ENCODE data around the gene CPTP.

Gene CPTP

DNA sequence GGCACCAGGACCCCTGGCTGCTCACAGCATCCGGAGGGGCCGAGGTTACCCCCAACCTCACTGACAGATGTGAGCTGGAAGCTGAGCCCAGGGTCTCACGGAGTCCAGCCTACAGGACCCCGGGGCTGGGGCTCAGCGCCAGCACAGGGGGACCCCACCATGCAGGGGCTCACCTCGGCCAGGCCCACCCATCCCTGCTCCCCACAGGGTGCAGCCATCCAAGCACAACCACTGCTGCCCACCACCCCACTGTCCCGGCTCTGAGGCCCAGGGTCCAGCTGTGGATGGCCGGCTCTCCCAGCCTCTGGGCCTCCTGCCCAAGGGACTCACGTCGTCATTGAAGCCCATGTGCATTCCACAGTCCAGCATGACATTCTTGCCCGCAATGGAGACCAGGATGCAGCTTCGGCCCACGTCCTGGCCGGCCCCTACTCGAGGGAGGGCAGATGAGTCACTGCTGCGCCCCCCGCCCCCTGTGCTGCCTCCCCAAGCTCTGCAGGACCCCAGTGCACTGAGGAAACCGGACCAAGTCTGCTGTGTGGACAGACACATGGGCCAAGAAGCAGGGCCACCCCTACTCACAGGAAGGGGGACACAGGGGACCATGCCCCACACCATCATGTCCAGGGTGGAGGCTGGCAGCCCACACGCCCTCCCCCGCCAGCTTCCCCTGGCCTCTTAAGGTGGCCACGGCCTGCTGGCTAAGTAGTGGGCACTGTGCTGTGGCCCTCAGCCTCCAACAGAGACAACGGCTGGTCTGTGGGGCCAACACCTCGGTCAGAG lies 3.7 kb upstream of the CPTP start:
- DNase-seq, result no peak

DNA sequence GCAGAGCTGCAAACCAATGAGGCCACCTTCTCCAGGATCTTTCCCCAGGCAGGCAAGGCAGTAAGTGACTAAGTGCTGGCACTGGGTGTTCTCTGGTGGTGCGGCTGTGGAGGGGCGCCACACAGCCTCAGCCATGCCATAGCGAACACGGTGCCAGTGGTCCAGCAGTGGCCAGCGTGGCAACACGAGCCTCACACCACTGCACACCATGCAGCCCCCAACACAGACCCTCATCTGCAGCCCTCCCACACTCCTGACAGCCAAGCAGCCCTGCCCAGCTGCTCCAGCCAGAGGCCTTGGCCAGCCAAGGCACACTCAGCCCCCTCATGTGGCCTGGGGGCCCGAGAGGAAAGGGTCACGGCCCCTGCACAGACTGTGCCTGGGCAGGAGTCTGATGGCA lies 3.1 kb upstream of the CPTP start:
- DNase-seq, result no peak

DNA sequence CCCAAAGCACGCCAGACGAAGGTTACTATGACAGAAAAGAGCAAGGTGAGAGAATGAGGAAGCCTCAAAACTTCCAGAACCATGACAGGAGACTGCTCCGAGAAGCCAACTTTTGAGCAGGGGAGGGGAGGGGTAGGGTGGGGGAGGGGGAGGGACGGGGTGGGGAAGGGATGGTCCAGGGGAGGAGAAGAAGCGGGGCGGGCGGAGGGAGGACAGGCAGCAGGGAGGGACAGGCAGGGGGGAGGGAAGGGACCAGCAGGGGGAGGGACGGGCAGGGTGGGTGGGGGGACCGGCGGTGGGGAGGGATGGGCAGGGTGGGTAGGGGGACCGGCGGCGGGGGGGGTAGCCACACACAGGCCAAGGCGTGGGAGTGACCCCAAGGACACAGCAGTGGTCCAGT lies 2.2 kb upstream of the CPTP start:
- DNase-seq, result no peak

DNA sequence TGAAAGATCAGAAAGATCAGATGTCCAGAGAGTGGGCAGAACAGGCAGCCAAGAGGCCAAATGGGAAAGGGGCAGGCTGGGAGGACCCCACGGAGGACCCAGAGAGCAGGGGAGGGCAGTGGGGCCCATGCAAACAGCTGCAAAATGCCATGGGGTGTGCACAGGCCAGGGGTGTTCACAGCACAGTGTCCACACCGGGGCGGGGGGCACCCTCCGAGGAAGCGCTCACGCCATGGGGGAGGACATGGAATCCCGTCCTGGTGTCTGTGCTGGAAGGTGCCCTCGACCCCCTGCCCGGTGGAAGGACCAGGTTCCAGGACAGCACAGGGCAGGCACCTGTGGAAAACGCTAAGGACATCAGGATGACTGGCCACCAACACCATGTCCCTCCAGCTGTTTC lies 1.6 kb upstream of the CPTP start:
- DNase-seq, result no peak

DNA sequence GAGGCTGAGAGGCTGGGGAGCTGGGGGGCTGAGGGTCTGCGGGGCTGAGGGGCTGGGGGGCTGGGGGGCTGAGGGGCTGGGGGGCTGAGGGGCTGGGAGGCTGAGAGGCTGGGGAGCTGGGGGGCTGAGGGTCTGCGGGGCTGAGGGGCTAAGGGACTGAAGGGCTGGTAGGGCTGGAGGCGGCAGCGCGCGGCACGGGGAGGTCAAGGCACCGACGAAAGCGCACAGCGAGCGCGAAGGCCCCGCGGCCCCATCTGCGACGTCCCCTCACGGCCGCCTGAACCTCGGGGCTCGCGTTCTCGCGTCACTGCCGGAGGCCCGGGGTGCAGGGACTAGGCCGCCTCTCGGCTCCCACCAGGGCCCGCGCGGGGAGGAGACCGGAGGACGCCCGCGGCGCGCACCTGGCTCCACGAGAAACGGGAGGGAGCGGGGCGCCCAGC lies 498 bp upstream of the CPTP start:
- no peak for DNase-seq

DNA sequence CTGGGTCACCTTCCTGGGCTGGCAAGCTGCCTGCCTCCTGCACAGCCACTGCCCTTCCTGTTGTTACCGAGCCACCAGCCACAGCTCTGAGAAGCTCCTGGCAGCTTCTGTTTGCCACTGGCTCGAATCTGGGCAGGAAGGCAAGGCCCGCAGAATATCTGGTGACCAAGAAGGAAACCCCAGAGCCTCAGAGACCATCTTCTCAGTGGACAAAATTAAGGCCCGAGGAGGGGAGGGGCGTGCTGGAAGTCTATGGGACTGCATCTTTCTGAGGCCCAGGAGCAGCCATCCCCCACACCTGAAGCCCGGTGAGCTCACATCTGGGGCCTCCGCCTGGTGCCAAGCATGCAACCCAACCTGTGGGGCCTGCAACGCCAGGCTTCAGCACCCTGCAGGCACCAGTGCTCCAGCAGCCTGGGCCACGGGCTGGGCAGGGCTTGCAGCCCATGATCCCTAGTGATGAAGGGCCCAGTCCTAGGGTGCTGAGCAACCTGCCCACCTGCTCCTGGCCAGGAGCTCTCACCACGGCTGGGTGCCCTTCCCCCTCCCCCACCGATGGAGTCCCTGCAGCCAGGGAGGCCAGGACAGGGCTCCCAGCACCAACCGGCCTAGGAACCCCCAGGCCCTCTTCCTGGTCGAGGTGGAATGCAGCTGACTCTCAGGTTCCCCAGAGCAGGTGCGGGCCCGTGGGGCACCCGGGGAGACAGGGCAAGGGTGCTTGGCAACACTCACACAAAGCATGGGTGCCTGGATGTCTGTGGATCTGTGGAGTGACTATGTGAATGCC lies 879 bp downstream of the CPTP start:
- DNase-seq, result peak; percentile 24

DNA sequence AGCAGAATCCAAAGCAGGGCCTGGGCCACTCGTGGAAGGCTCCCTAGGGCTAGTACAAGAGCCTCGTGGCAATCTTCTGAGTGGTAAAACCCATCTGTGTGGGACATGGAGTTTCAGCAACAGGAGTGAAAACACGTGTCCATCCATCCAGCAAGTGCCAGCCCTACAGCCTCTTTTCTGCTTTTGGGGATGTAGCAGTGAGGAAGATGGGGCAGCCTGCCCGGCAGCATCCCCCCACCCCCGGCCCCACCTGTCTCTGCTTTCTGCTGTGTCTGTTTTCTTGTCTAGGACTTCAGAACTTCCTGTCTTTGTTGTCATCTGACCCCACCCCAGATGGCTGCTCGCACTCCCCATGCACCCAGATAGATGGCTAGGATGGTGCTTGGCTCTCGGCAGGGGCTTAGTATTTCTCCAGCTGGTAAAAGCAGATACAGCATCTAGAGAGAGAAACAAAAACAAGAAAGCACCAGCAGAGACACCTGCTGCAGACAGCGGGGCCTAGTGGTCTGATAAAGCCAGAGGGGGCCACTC lies 1.5 kb downstream of the CPTP start:
- DNase-seq, result no peak

DNA sequence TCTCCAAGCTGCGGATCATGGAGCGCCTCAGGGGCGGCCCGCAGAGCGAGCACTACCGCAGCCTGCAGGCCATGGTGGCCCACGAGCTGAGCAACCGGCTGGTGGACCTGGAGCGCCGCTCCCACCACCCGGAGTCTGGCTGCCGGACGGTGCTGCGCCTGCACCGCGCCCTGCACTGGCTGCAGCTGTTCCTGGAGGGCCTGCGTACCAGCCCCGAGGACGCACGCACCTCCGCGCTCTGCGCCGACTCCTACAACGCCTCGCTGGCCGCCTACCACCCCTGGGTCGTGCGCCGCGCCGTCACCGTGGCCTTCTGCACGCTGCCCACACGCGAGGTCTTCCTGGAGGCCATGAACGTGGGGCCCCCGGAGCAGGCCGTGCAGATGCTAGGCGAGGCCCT lies 2.7 kb downstream of the CPTP start:
- no peak for DNase-seq

DNA sequence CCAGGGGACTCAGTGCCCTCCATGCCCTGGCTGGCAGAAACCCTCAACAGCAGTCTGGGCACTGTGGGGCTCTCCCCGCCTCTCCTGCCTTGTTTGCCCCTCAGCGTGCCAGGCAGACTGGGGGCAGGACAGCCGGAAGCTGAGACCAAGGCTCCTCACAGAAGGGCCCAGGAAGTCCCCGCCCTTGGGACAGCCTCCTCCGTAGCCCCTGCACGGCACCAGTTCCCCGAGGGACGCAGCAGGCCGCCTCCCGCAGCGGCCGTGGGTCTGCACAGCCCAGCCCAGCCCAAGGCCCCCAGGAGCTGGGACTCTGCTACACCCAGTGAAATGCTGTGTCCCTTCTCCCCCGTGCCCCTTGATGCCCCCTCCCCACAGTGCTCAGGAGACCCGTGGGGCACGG lies 3.7 kb downstream of the CPTP start:
- DNase-seq, result no peak

DNA sequence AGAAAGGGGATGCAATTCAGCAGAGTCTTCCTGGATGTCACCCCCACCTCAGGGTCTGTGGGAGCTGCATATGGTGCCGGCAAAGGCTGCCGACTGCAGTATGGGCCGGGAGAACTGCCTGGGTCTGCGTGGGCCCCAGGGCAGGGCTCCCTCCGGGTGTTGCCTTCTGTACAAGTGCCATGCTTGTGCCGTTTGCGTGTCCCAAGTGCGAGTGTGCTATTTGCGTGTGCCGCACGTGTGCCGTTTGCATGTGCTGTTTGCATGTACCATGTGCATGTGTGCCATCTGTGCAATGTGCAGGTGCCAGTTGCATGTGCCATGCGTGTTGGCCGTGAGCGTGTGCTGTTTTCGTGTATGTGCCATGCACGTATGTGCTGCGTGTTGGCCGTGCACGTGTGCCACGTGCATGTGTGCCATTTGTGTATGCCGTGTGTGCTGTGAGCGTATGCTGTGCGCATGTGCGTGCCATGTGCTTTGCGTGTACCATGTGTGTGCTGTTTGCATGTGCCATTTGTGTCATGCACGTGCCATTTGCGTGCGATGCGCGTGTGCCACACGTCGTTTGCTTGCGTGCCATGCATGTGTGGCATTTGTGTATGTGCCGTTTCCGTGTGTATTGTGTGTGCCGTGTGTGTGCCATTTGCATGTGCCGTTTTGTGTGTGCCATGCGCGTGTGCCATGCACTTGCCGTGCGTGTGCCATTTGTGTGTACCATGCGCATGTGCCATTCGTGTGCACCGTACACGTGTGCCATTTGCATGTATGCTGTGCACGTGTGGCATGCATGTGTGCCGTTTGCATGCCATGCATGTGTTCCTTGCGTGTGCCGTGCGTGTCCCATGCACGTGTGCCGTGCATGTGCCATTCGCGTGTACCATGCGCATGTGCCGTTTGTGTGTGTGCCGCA lies 5.0 kb downstream of the CPTP start:
- no peak for DNase-seq

DNA sequence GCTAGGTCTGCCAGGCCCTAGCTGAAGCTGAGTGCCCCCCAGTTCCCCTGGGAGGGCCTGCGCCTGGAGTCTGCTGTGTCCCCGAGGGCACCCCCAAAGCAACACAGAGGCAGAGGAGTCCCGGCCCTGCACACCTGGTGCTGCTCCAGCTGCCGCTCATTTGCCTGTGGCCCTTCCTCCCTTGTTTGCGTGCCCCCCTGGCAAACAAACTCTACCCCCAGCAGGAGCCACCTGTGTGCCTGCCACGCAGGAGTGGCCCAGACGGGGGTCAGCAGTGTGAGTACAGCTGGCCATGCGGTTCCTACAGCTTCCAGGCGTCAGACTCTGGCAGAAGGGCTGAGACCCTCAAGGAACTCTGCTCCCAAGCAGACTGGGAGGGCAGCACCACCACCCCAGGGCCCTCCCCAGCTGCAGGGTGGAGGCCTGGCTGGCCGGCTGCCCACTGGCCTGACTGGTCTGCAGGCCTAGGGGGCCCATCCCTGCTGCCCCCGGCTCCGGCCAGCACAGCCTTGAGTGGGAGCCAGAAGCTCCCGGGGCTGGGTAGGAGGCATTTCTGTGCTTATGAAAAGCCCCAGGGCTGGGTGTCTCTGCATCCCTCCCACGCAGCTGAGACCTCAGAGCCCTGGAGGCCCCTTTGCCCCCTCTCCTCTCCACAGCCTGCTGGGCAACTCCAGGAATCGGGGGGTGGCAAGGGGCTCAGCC lies 5.9 kb downstream of the CPTP start:
- no peak for DNase-seq

DNA sequence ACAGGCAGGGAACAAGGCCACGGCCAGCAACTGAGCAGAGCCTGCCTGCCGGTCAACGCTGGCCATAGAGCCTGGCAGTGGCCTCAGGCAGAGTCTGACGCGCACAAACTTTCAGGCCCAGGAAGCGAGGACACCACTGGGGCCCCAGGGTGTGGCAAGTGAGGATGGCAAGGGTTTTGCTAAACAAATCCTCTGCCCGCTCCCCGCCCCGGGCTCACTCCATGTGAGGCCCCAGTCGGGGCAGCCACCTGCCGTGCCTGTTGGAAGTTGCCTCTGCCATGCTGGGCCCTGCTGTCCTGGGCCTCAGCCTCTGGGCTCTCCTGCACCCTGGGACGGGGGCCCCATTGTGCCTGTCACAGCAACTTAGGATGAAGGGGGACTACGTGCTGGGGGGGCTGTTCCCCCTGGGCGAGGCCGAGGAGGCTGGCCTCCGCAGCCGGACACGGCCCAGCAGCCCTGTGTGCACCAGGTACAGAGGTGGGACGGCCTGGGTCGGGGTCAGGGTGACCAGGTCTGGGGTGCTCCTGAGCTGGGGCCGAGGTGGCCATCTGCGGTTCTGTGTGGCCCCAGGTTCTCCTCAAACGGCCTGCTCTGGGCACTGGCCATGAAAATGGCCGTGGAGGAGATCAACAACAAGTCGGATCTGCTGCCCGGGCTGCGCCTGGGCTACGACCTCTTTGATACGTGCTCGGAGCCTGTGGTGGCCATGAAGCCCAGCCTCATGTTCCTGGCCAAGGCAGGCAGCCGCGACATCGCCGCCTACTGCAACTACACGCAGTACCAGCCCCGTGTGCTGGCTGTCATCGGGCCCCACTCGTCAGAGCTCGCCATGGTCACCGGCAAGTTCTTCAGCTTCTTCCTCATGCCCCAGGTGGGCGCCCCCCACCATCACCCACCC lies 6.7 kb downstream of the CPTP start, which contains the start of gene TAS1R3:
Gene TAS1R3 (plus strand): TSS at position 213 of the 898 bp plus-strand sequence. CDS start 66 bp downstream, at position 279.
- DNase-seq, result no peak

DNA sequence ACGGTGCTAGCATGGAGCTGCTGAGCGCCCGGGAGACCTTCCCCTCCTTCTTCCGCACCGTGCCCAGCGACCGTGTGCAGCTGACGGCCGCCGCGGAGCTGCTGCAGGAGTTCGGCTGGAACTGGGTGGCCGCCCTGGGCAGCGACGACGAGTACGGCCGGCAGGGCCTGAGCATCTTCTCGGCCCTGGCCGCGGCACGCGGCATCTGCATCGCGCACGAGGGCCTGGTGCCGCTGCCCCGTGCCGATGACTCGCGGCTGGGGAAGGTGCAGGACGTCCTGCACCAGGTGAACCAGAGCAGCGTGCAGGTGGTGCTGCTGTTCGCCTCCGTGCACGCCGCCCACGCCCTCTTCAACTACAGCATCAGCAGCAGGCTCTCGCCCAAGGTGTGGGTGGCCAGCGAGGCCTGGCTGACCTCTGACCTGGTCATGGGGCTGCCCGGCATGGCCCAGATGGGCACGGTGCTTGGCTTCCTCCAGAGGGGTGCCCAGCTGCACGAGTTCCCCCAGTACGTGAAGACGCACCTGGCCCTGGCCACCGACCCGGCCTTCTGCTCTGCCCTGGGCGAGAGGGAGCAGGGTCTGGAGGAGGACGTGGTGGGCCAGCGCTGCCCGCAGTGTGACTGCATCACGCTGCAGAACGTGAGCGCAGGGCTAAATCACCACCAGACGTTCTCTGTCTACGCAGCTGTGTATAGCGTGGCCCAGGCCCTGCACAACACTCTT lies 7.6 kb downstream of the CPTP start:
- DNase-seq, result no peak

DNA sequence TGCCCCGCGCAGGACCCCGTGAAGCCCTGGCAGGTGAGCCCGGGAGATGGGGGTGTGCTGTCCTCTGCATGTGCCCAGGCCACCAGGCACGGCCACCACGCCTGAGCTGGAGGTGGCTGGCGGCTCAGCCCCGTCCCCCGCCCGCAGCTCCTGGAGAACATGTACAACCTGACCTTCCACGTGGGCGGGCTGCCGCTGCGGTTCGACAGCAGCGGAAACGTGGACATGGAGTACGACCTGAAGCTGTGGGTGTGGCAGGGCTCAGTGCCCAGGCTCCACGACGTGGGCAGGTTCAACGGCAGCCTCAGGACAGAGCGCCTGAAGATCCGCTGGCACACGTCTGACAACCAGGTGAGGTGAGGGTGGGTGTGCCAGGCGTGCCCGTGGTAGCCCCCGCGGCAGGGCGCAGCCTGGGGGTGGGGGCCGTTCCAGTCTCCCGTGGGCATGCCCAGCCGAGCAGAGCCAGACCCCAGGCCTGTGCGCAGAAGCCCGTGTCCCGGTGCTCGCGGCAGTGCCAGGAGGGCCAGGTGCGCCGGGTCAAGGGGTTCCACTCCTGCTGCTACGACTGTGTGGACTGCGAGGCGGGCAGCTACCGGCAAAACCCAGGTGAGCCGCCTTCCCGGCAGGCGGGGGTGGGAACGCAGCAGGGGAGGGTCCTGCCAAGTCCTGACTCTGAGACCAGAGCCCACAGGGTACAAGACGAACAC lies 8.3 kb downstream of the CPTP start:
- DNase-seq, result no peak

DNA sequence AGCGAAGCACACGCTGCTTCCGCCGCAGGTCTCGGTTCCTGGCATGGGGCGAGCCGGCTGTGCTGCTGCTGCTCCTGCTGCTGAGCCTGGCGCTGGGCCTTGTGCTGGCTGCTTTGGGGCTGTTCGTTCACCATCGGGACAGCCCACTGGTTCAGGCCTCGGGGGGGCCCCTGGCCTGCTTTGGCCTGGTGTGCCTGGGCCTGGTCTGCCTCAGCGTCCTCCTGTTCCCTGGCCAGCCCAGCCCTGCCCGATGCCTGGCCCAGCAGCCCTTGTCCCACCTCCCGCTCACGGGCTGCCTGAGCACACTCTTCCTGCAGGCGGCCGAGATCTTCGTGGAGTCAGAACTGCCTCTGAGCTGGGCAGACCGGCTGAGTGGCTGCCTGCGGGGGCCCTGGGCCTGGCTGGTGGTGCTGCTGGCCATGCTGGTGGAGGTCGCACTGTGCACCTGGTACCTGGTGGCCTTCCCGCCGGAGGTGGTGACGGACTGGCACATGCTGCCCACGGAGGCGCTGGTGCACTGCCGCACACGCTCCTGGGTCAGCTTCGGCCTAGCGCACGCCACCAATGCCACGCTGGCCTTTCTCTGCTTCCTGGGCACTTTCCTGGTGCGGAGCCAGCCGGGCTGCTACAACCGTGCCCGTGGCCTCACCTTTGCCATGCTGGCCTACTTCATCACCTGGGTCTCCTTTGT lies 9.1 kb downstream of the CPTP start:
- no peak for DNase-seq

DNA sequence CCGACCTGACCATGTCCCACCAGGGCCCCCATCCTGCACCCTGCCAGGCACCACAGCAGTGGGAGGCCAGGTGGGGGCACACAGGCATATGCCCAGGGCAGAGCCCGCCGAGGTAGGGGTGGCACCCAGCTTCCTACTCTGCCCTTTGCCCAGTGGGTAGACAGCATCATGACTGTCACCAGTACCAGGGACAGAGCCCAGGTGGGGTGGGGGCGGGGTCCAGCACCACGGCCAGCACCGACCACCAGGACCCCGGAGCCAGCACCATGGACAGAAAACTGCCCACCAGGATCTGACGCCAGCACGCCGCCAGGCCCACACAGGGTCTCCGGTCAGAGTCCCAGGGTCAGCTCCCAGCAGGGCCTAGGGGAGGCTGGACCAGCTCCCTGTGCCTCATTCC lies 10.2 kb downstream of the CPTP start:
- no peak for DNase-seq

DNA sequence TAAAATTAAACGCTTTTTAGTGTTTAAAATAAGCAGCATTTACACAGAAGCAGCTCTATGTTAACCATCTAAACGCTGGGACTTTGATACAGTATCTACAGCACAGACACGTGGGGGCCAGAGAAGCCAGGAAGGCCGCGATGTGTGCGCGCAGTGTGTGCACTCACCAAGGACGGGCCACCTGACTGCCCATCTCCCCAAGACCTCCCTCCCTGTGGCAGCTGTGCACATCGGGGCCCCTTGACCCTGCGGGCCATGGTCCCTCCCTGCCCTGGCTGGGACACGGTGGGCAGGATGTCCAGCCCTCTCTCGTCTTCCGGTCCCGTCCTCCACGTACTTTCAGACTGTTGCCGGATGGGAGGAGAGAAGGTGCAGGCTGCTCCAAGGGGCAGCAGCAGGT lies 10.7 kb downstream of the CPTP start:
- DNase-seq, result no peak

DNA sequence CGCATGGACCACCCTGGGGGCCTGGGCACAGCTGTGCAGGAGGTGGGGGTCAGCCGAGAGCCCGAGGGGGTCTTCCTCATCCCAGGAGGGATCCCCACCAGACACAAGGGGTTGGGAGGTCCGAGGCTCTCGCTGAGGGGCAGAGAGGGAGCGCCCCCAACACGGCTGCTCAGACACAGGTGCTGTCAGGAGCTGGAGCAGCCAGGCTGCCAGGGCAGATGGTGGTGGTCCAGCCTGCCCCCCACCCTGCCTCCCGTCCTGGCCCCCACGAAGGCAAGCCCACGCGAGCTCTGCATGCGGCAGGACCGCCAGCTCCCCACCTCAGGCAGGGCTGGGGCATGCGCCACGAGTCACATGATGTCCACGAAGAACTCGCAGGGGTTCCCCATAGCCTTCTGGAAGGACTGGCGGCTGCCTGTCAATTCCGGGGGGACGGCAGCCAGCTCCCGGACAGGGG lies 11.2 kb downstream of the CPTP start:
- DNase-seq, result no peak

DNA sequence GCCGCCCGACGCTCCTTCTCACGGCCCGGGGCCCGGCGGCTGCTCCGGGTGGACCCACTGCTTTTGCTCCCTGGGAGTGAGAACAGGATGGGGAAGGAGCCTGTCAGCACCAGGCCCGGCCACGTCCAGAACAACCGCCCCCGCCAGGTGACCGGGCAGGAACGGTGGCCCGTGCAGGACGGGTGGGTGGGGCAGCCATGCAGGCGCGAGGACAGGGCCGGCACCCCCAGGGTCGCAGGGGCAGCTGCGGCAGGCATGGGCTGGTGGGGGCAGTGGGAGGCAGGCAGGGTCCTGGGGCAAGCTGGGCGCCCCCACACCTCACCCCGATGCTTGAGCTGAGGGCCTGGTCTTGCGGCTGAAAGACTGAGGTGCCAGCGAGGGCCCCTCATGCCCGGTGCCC lies 11.8 kb downstream of the CPTP start:
- no peak for DNase-seq

All from CD4-positive, alpha-beta T cell treated with Interleukin-21 for 1 hour (primary cell).